ENCODE results near the gene TARM1. TPM values are rescaled to one million over a fixed set of nuclear protein-coding genes. Genes with fewer than 3 reads are reported as not detected.

Gene TARM1
- total RNA-seq, 1 donor from 2014 or later: not detected

- Mint-ChIP-seq H3K9me3 (peaks cover 4% of the 10 kb centered on the region), H3K4me1 (no peaks in the 10 kb centered on the region), H3K36me3 (no peaks in the 10 kb centered on the region), H3K27ac (no peak overlapping the region), H3K4me3 (no peak overlapping the region), H3K27me3 (ENCODE audit: insufficient read depth, low read depth) (peaks cover 7% of the 10 kb centered on the region)
- Histone ChIP-seq H3K27ac (no peak overlapping the region), H3K4me3 (no peak overlapping the region), H3K36me3 (no peaks in the 10 kb centered on the region), H2AFZ (replicated peaks) (no peak overlapping the region), H3F3A (ENCODE audit: low read depth) (no peaks in the 10 kb centered on the region), H4K20me1 (ENCODE audit: low read depth) (no peaks in the 10 kb centered on the region), H3K4me1 (no peaks in the 10 kb centered on the region), H3K27me3 (peaks cover 19% of the 10 kb centered on the region), H3K4me2 (no peak overlapping the region), H3K9me3 (ENCODE audit: low read depth) (no peaks in the 10 kb centered on the region), H3K79me2 (ENCODE audit: low read depth) (no peaks in the 10 kb centered on the region), H3K9ac (no peak overlapping the region)
- DNase-seq (ENCODE audit: low spot score): no peak
- no peak for TF ChIP-seq EZH2phosphoT487 (IDR thresholded peaks at IDR 0.05)
- no peak for TF ChIP-seq CTCF (IDR thresholded peaks at IDR 0.05)
- TF ChIP-seq EZH2 (IDR thresholded peaks at IDR 0.05): no peak
Measured at GRCh38 chr19:54047616-54048015, 33.5 kb downstream of the TARM1 start.

GRCh38 chr19:54045771-54046170 lies 35.4 kb downstream of the TARM1 start:
- Mint-ChIP-seq H3K4me3 (no peak overlapping the region), H3K27ac (no peak overlapping the region)

GRCh38 chr19:54042989-54043388 lies 38.2 kb downstream of the TARM1 start:
- Mint-ChIP-seq H3K4me3 (peak overlapping the region; percentile 3), H3K27ac (no peak overlapping the region), H3K4me1 (no peaks in the 10 kb centered on the region), H3K27me3 (ENCODE audit: insufficient read depth, low read depth) (peaks cover 2% of the 10 kb centered on the region), H3K36me3 (no peaks in the 10 kb centered on the region), H3K9me3 (no peaks in the 10 kb centered on the region)
- Histone ChIP-seq H4K20me1 (ENCODE audit: low read depth) (no peaks in the 10 kb centered on the region), H3K4me2 (no peak overlapping the region), H3F3A (ENCODE audit: low read depth) (no peaks in the 10 kb centered on the region), H3K79me2 (ENCODE audit: low read depth) (no peaks in the 10 kb centered on the region), H3K4me3 (no peak overlapping the region), H2AFZ (replicated peaks) (no peak overlapping the region), H3K27ac (no peak overlapping the region), H3K36me3 (no peaks in the 10 kb centered on the region), H3K9ac (no peak overlapping the region), H3K4me1 (no peaks in the 10 kb centered on the region), H3K9me3 (ENCODE audit: low read depth) (no peaks in the 10 kb centered on the region), H3K27me3 (peaks cover 19% of the 10 kb centered on the region)
- no peak for TF ChIP-seq EZH2phosphoT487 (IDR thresholded peaks at IDR 0.05)
- no peak for TF ChIP-seq EZH2 (IDR thresholded peaks at IDR 0.05)
- no peak for TF ChIP-seq CTCF (IDR thresholded peaks at IDR 0.05)
- DNase-seq (ENCODE audit: low spot score): no peak

More at GRCh38 chr19:54045771-54046170, 35.4 kb downstream of the TARM1 start:
- no peaks in the 10 kb centered on the region for H3K4me1 Mint-ChIP-seq
- no peaks in the 10 kb centered on the region for H3K9me3 Mint-ChIP-seq
- Histone ChIP-seq H3K36me3 (no peaks in the 10 kb centered on the region), H3K4me3 (no peak overlapping the region), H3K9me3 (ENCODE audit: low read depth) (no peaks in the 10 kb centered on the region), H4K20me1 (ENCODE audit: low read depth) (no peaks in the 10 kb centered on the region), H3K79me2 (ENCODE audit: low read depth) (no peaks in the 10 kb centered on the region), H3K27ac (no peak overlapping the region), H3K4me1 (no peaks in the 10 kb centered on the region), H3K9ac (no peak overlapping the region), H3F3A (ENCODE audit: low read depth) (no peaks in the 10 kb centered on the region), H2AFZ (replicated peaks) (no peak overlapping the region), H3K4me2 (no peak overlapping the region), H3K27me3 (peaks cover 19% of the 10 kb centered on the region)
- H3K27me3 Mint-ChIP-seq (ENCODE audit: insufficient read depth, low read depth): peaks cover 9% of the 10 kb centered on the region
- TF ChIP-seq EZH2 (IDR thresholded peaks at IDR 0.05) (no peak), EZH2phosphoT487 (IDR thresholded peaks at IDR 0.05) (no peak), CTCF (IDR thresholded peaks at IDR 0.05) (no peak)
- H3K36me3 Mint-ChIP-seq: no peaks in the 10 kb centered on the region
- DNase-seq (ENCODE audit: low spot score): no peak

All from neural progenitor cell (in vitro differentiated cells).